H1 (cell line): Measurements from ENCODE around the gene CLDN4. TPM values are rescaled to one million over a fixed set of nuclear protein-coding genes. Genes with fewer than 3 reads are reported as not detected.

Experiments
- CTCF ChIA-PET: fragments of 300-600 bp; sonication (Branson Sonifier 250); formaldehyde crosslinking; loops from one replicate; lab custom pipeline; 2021; ENCODE audit not compliant: partially characterized antibody; lab: Charles Lee
- POLR2A ChIA-PET: fragments of 300-600 bp; sonication (Branson Sonifier 250); formaldehyde crosslinking; loops from one replicate; lab custom pipeline; 2021; ENCODE audit warnings: inconsistent platforms; ENCODE audit not compliant: partially characterized antibody; lab: Charles Lee
- DNase-seq, 2 experiments: peaks; one replicate each; pipeline versions ENCODE4 v3.0.0 to v3.0.0-alpha.2; 2010 to 2022; ENCODE audit warnings: low spot score in 2 of 2, low read depth in 1 of 2, mixed read lengths in 1 of 2
- FAIRE-seq: peaks from 2 replicates; lab custom pipeline; 2011; peaks lifted over from hg19 to GRCh38; lab: Jason Lieb, UNC
- H2AFZ ChIP-seq: 2 replicates; pipeline ENCODE4 v1.8.1; 2012; ENCODE audit warnings: low read length, inconsistent platforms
- H2AK5ac ChIP-seq: 2 replicates; pipeline ENCODE4 v1.6.1; 2013; ENCODE audit warnings: low read depth, low read length
- H2BK120ac ChIP-seq: replicated peaks from 2 replicates; pipeline ENCODE3; 2013; ENCODE audit warnings: low read depth, low read length, inconsistent platforms
- H2BK12ac ChIP-seq: 2 replicates; pipeline ENCODE4 v1.6.1; 2013; ENCODE audit warnings: low read depth, low read length
- H2BK15ac ChIP-seq: 2 replicates; pipeline ENCODE4 v1.6.1; 2013; ENCODE audit warnings: low read length
- H2BK20ac ChIP-seq: 2 replicates; pipeline ENCODE4 v1.6.1; 2013; ENCODE audit warnings: low read length
- H2BK5ac ChIP-seq: 2 replicates; pipeline ENCODE4 v1.6.1; 2013; ENCODE audit warnings: low read depth, low read length
- H3K14ac ChIP-seq: 2 replicates; pipeline ENCODE4 v1.6.1; 2013; ENCODE audit warnings: inconsistent platforms; ENCODE audit not compliant: insufficient read length
- H3K18ac ChIP-seq: 2 replicates; pipeline ENCODE4 v1.6.1; 2013; ENCODE audit warnings: low read length; ENCODE audit errors: extremely low read depth
- H3K23ac ChIP-seq: 2 replicates; pipeline ENCODE4 v1.6.1; 2013; ENCODE audit warnings: inconsistent platforms; ENCODE audit not compliant: insufficient read length
- H3K23me2 ChIP-seq: 2 replicates; pipeline ENCODE4 v1.6.1; 2013; ENCODE audit warnings: low read depth, low read length
- H3K27ac ChIP-seq: 2 replicates; pipeline ENCODE4 v1.6.1; 2011; ENCODE audit warnings: low read depth, low read length, inconsistent platforms
- H3K27me3 ChIP-seq, 4 experiments: replicated peaks in 1 of 4; 1 replicate in 1 of 4; 2 replicates in 3 of 4; pipeline versions ENCODE4 v1.6.1 to v1.8.1; 2011 to 2013; ENCODE audit warnings: low read length in 3 of 4, mild to moderate bottlenecking in 3 of 4, inconsistent platforms in 2 of 4, mixed read lengths in 2 of 4, moderate library complexity in 1 of 4; ENCODE audit not compliant: control insufficient read depth in 3 of 4, insufficient read depth in 3 of 4; ENCODE audit errors: extremely low read depth in 1 of 4
- H3K36me3 ChIP-seq, 4 experiments: 2 replicates each; pipeline versions ENCODE4 v1.6.1 to v1.8.1; 2011 to 2013; ENCODE audit warnings: mild to moderate bottlenecking in 4 of 4, low read length in 3 of 4, moderate library complexity in 2 of 4, control low read depth in 1 of 4, inconsistent platforms in 1 of 4; ENCODE audit not compliant: insufficient read depth in 4 of 4, control insufficient read depth in 2 of 4
- H3K4ac ChIP-seq: replicated peaks from 2 replicates; pipeline ENCODE3; 2013; ENCODE audit warnings: low read length, low read depth, mixed read lengths, inconsistent platforms; ENCODE audit not compliant: insufficient read length
- H3K4me1 ChIP-seq, 4 experiments: replicated peaks in 1 of 4; 1 replicate in 1 of 4; 2 replicates in 3 of 4; pipeline versions ENCODE4 v1.6.1 to v1.8.1; 2011 to 2013; ENCODE audit warnings: low read length in 3 of 4, inconsistent platforms in 2 of 4, mixed read lengths in 1 of 4; ENCODE audit not compliant: insufficient read depth in 4 of 4, control insufficient read depth in 3 of 4
- H3K4me2 ChIP-seq, 2 experiments: 2 replicates each; pipeline versions ENCODE4 v1.6.1 to v1.8.1; 2011 to 2013; ENCODE audit warnings: low read depth in 2 of 2, low read length in 2 of 2, control low read depth in 1 of 2, inconsistent platforms in 1 of 2, mild to moderate bottlenecking in 1 of 2; ENCODE audit not compliant: insufficient read depth in 1 of 2
- H3K4me3 ChIP-seq, 4 experiments: fragments of 200-600, 300-600 bp in 1 of 4; sonication (generic), shearing (Covaris generic), sonication (Bioruptor Twin) in 1 of 4; 2 replicates each; pipeline versions ENCODE4 v1.5.1 to v1.8.1; 2011 to 2016; ENCODE audit warnings: low read length in 4 of 4, low read depth in 3 of 4, control low read depth in 2 of 4, inconsistent platforms in 2 of 4, mild to moderate bottlenecking in 2 of 4, mixed read lengths in 1 of 4, moderate library complexity in 1 of 4; ENCODE audit not compliant: insufficient read depth in 2 of 4; ENCODE audit errors: extremely low read depth in 1 of 4
- H3K56ac ChIP-seq: replicated peaks from 2 replicates; pipeline ENCODE3; 2013; ENCODE audit warnings: low read depth, mild to moderate bottlenecking, mixed read lengths, low read length, inconsistent platforms; ENCODE audit not compliant: insufficient read length
- H3K79me1 ChIP-seq: 2 replicates; pipeline ENCODE4 v1.6.1; 2013; ENCODE audit warnings: low read depth, low read length, control low read depth
- H3K79me2 ChIP-seq, 2 experiments: 2 replicates each; pipeline versions ENCODE4 v1.6.1 to v1.8.1; 2012 to 2013; ENCODE audit warnings: low read length in 2 of 2, mild to moderate bottlenecking in 2 of 2, inconsistent platforms in 1 of 2; ENCODE audit not compliant: insufficient read depth in 2 of 2, control insufficient read depth in 1 of 2
- H3K9ac ChIP-seq, 4 experiments: replicated peaks in 1 of 4; 1 replicate in 1 of 4; 2 replicates in 3 of 4; pipeline versions ENCODE4 v1.6.1 to v1.8.1; 2011 to 2013; ENCODE audit warnings: low read depth in 3 of 4, low read length in 3 of 4, control low read depth in 2 of 4, mild to moderate bottlenecking in 2 of 4, moderate library complexity in 2 of 4, inconsistent platforms in 1 of 4; ENCODE audit errors: extremely low read depth in 1 of 4
- H3K9me3 ChIP-seq, 2 experiments: 2 replicates each; pipeline versions ENCODE4 v1.6.1 to v1.8.1; 2012 to 2013; ENCODE audit warnings: mild to moderate bottlenecking in 2 of 2, moderate library complexity in 2 of 2, control low read depth in 1 of 2, inconsistent platforms in 1 of 2, low read depth in 1 of 2, low read length in 1 of 2, mixed read lengths in 1 of 2; ENCODE audit not compliant: insufficient read depth in 2 of 2
- H4K20me1 ChIP-seq, 2 experiments: replicated peaks in 1 of 2; 2 replicates each; pipeline versions ENCODE3 to v1.8.1; 2011 to 2013; ENCODE audit warnings: inconsistent platforms in 2 of 2, low read length in 2 of 2, mild to moderate bottlenecking in 1 of 2; ENCODE audit not compliant: insufficient read depth in 2 of 2, control insufficient read depth in 1 of 2
- H4K5ac ChIP-seq: 2 replicates; pipeline ENCODE4 v1.6.1; 2013; ENCODE audit warnings: low read length, low read depth, mixed read lengths, inconsistent platforms; ENCODE audit not compliant: insufficient read length
- H4K8ac ChIP-seq: 2 replicates; pipeline ENCODE4 v1.8.0; 2013; ENCODE audit warnings: mild to moderate bottlenecking, moderate library complexity, low read length, inconsistent platforms; ENCODE audit not compliant: insufficient read depth; ENCODE audit errors: extremely low read depth
- H4K91ac ChIP-seq: replicated peaks from 2 replicates; pipeline ENCODE3; 2013; ENCODE audit warnings: low read length, mixed read lengths, inconsistent platforms; ENCODE audit not compliant: insufficient read length
- EGR1 ChIP-seq: IDR thresholded peaks from 2 replicates; pipeline ENCODE4 v1.6.1; 2011; ENCODE audit warnings: low read depth, low read length, borderline replicate concordance
- EZH2 ChIP-seq: fragments of 200-600 bp; sonication (generic); IDR thresholded peaks from 2 replicates; pipeline ENCODE4 v1.7.1; 2012; ENCODE audit warnings: low read depth, mild to moderate bottlenecking, moderate library complexity, low read length, inconsistent platforms; ENCODE audit not compliant: severe bottlenecking
- GABPA ChIP-seq: IDR thresholded peaks from 2 replicates; pipeline ENCODE4 v1.6.1; 2011; ENCODE audit warnings: mild to moderate bottlenecking, low read length, moderate library complexity, borderline replicate concordance; ENCODE audit not compliant: insufficient read depth
- HDAC2 ChIP-seq, 2 experiments: fragments of 300-600 bp in 1 of 2; sonication (generic) in 1 of 2; IDR thresholded peaks; 2 replicates each; pipeline ENCODE4 v1.6.1; 2011 to 2012; ENCODE audit warnings: low read depth in 2 of 2, low read length in 2 of 2, mild to moderate bottlenecking in 2 of 2, moderate library complexity in 2 of 2, borderline replicate concordance in 1 of 2, inconsistent platforms in 1 of 2
- JUND ChIP-seq: IDR thresholded peaks from 2 replicates; pipeline ENCODE4 v1.6.1; 2011; ENCODE audit warnings: mild to moderate bottlenecking, improper control_type of control experiment, low read length
- POLR2A ChIP-seq, 2 experiments: IDR thresholded peaks; 1 replicate in 1 of 2; 2 replicates in 1 of 2; pipeline ENCODE4 v1.6.1; 2011; ENCODE audit warnings: low read depth in 2 of 2, low read length in 2 of 2, mild to moderate bottlenecking in 2 of 2; ENCODE audit errors: control extremely low read depth in 1 of 2
- RAD21 ChIP-seq, 2 experiments: IDR thresholded peaks in 1 of 2; conservative IDR thresholded peaks in 1 of 2; 2 replicates each; pipeline ENCODE4 v1.6.1; 2011; ENCODE audit warnings: low read depth in 2 of 2, low read length in 2 of 2, improper control_type of control experiment in 1 of 2, inconsistent platforms in 1 of 2, mild to moderate bottlenecking in 1 of 2, moderate library complexity in 1 of 2
- TAF1 ChIP-seq: IDR thresholded peaks from 2 replicates; pipeline ENCODE4 v1.6.1; 2011; ENCODE audit warnings: mild to moderate bottlenecking, low read depth, low read length
- TAF7 ChIP-seq: optimal IDR thresholded peaks from 2 replicates; pipeline ENCODE3; 2011; ENCODE audit warnings: low read depth, mild to moderate bottlenecking, inconsistent platforms, low read length, moderate library complexity, borderline replicate concordance
- TCF12 ChIP-seq: IDR thresholded peaks from 2 replicates; pipeline ENCODE4 v1.6.1; 2011; ENCODE audit warnings: low read depth, mild to moderate bottlenecking, low read length
- WGBS, 2 experiments: shearing (Covaris generic) in 1 of 2; methylation state at CpG; one replicate each; pipeline versions ENCODE4 v1.1.6 to v1.1.7; 2013 to 2015; ENCODE audit warnings: low lambda C conversion rate in 2 of 2, mixed read lengths in 2 of 2, inconsistent platforms in 1 of 2, low coverage in 1 of 2, missing lambda C conversion rate in 1 of 2; ENCODE audit not compliant: insufficient replicate concordance in 2 of 2, insufficient coverage in 1 of 2, insufficient read length in 1 of 2; ENCODE audit errors: extremely low coverage in 1 of 2, missing lambda C conversion rate in 1 of 2; 5-methylcytosine and 5-hydroxymethylcytosine counted together
- polyA plus RNA-seq, 7 experiments: library from polyadenylated mRNA; depleted of rRNA in 3 of 7; stranded (reverse) in 5 of 7; unstranded in 2 of 7; fragments of >200 nt in 5 of 7; fragments of 200-250 nt in 2 of 7; gene quantifications; 1 replicate in 5 of 7; 2 replicates in 1 of 7; 4 replicates in 1 of 7; pipeline versions ENCODE4 v1.2.1 to v1.2.3, GENCODE V29; 2011 to 2013; ENCODE audit warnings: missing spikeins in 2 of 7, mixed read lengths in 2 of 7
- total RNA-seq: library from RNA; stranded (reverse); fragmentation: NEBNext Ultra II Directional; extraction: Animal tissue kit (Norgen Biotek cat#: 25700); gene quantifications from 2 replicates; pipeline ENCODE4 v1.2.1, GENCODE V29; 2021

Gene CLDN4
- total and polyA plus RNA-seq, 2 of the 8 experiments (the other 6 are each of a cell fraction or from before 2014, with no cell fraction given): 28.0 to 69.3 TPM

DNA sequence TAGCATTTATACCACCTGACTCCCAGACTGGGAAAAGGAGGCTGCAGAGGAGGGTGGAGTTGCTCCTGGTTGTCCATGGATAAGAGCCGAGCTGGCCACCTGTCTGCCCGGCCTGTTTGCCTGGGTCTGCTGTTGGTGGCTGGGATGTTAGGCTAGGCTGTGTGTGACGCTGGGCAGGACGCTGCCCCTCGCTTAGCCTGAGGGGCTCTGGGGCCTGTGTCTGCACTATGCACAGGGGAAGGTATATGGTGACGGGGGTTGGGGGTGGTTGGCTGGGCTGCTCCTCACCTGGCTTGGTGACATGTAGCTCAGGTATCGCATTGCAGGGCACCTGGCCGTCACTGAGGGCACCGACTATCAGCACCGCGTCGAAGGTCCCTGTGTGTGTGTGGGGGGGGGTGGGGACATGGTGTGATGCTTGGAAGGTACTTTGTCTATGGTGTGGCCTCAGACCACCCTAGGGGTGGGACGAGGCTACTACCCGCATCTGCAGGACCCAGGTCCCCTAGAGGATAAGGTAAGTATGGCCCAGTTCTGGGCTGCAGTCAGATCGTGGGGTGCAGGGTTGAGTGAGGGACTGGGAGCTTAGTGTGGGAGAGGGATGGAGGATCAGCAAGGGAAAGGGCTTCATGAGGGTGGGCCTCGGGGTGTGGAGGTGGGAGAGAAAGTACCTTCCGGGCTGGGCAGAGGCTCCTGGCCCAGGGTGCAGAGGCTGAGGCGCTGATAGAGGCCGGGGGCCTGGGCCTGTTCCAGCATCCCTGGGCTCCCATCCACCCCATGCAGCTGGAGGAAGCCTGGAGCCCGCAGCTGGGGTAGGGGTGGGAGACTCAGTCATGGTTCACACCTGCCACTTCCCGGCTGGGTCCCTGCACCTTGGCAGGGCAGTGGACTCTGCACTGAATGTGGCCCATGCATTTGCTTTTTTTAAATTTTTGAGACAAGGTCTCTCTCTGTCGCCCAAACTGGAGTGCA, 9.2 kb downstream of the CLDN4 start:
- H2BK5ac ChIP-seq: peak overlapping the region; percentile 40; the same call in 1 of the 2 replicates
- peaks cover 0 to 8% (median 5%) of the 10 kb centered on the region in 4 experiments; a peak in 5 of 7 replicates for H3K4me1 ChIP-seq
- H3K27me3 ChIP-seq: no peaks in the 10 kb centered on the region
- FAIRE-seq: no peak
- ChIA-PET POLR2A (interaction anchor here (0.5 to 6.5 kb wide), 12 partner anchors 8 to 517 kb away, joined by 3 to 96 read pairs (median 4); partner anchors contain the start of gene CLDN4), CTCF (interaction anchor here (0.6 to 7.1 kb wide), 20 partner anchors 8 to 198 kb away, joined by 3 to 65 read pairs (median 6); partner anchors contain the start of gene CLDN4)
- H3K36me3 ChIP-seq: no peaks in the 10 kb centered on the region
- WGBS, 2 experiments: 89% methylated on average over 18 of the region's 22 CpGs; no CpG with 5 or more reads in 1 of the 2 experiments
- peak overlapping the region; percentile 74 for H4K91ac ChIP-seq
- H3K18ac ChIP-seq: peak overlapping the region; percentile 22; the same call in 1 of the 2 replicates
- H2BK120ac ChIP-seq: no peak overlapping the region
- peak overlapping the region; percentile 35 for H4K8ac ChIP-seq
- H3K56ac ChIP-seq: no peak overlapping the region
- peak overlapping the region; percentile 45; the same call in 1 of the 2 replicates for H2AK5ac ChIP-seq
- H3K23ac ChIP-seq: no peak overlapping the region
- no peak overlapping the region for H2AFZ ChIP-seq
- H4K5ac ChIP-seq: peak overlapping the region; percentile 10
- no peaks in the 10 kb centered on the region for H4K20me1 ChIP-seq
- peak overlapping the region; percentile 62; the same call in 1 of the 2 replicates for H2BK20ac ChIP-seq
- H3K27ac ChIP-seq: no peak overlapping the region
- no peak overlapping the region for H3K14ac ChIP-seq
- H3K79me1 ChIP-seq: no peaks in the 10 kb centered on the region
- H3K4me3 ChIP-seq: no peak overlapping the region
- H3K4ac ChIP-seq: no peak overlapping the region
- peaks cover 6% of the 10 kb centered on the region; the same call in 1 of the 2 replicates for H3K23me2 ChIP-seq
- no peak overlapping the region for H3K4me2 ChIP-seq
- H2BK15ac ChIP-seq: peak overlapping the region; percentile 6; the same call in 1 of the 2 replicates
- no peaks in the 10 kb centered on the region for H3K79me2 ChIP-seq
- H3K9me3 ChIP-seq: no peaks in the 10 kb centered on the region
- no peak overlapping the region for H3K9ac ChIP-seq
- no peak for DNase-seq
- peak overlapping the region; percentile 52; the same call in 1 of the 2 replicates for H2BK12ac ChIP-seq
- TF ChIP-seq POLR2A (IDR thresholded peaks at IDR 0.05; ENCODE audit: control extremely low read depth in 1 of 2, low read depth in 2 of 2, low read length in 2 of 2): no peak
- TF ChIP-seq HDAC2 (IDR thresholded peaks at IDR 0.05; ENCODE audit: borderline replicate concordance in 1 of 2, low read depth in 2 of 2, low read length in 2 of 2): no peak
- TF ChIP-seq RAD21 (IDR thresholded peaks at IDR 0.05 in 1 of 2, conservative IDR thresholded peaks at IDR 0.05 in 1 of 2; ENCODE audit: low read depth in 2 of 2, low read length in 2 of 2): peak; percentile 42 to 61; a peak in 3 of 4 replicates
- no peak for TF ChIP-seq TAF7
- no peak for TF ChIP-seq EZH2
- TF ChIP-seq JUND: no peak
- TF ChIP-seq TCF12: no peak
- TF ChIP-seq GABPA: no peak
- no peak for TF ChIP-seq EGR1
- no peak for TF ChIP-seq TAF1
